Stimulated activated CD4-positive, alpha-beta T cell treated with anti-CD3 and anti-CD28 coated beads, TNF-alpha, amount 100 ng/mL, for 24 hours (primary cell): Measurements from ENCODE around the gene PRAMEF12.
"Not testable (repeated sequence)": the region's sequence is repeated elsewhere in the genome, so short reads cannot be mapped to it uniquely, and the experiment has no call there.

Source experiments
- DNase-seq, 3 experiments: peaks; one replicate each; pipeline ENCODE4 v3.0.0-alpha.2; 2020; ENCODE audit warnings: low read depth in 3 of 3

PRAMEF12 gene

GRCh38 chr1:12771186-12771585 is 2.4 kb upstream of the PRAMEF12 start:
- DNase-seq: no peak

- DNase-seq: no peak
Measured at GRCh38 chr1:12772520-12772919, 1.0 kb upstream of the PRAMEF12 start.

- no peak for DNase-seq
Measured at GRCh38 chr1:12774801-12775345, 1.3 kb downstream of the PRAMEF12 start.

GRCh38 chr1:12775443-12775842 is 1.9 kb downstream of the PRAMEF12 start:
- no peak for DNase-seq

- no peak for DNase-seq
Measured at GRCh38 chr1:12776801-12777557, 3.4 kb downstream of the PRAMEF12 start.

- DNase-seq: no peak
Measured at GRCh38 chr1:12778061-12778460, 4.5 kb downstream of the PRAMEF12 start.

GRCh38 chr1:12778907-12779306 is 5.4 kb downstream of the PRAMEF12 start:
- DNase-seq: no peak

- DNase-seq: not testable (repeated sequence)
Measured at GRCh38 chr1:12781488-12781887, 8.0 kb downstream of the PRAMEF12 start.

- DNase-seq: not testable (repeated sequence)
Measured at GRCh38 chr1:12783783-12784182, 10.2 kb downstream of the PRAMEF12 start.

GRCh38 chr1:12784729-12785128 is 11.2 kb downstream of the PRAMEF12 start:
- DNase-seq: not testable (repeated sequence)

GRCh38 chr1:12791097-12791496 is 17.6 kb downstream of the PRAMEF12 start, which contains the start of gene PRAMEF1:
PRAMEF1 (plus strand) TSS chr1:12791397; CDS start chr1:12793228, 1,831 bp downstream.
- DNase-seq: not testable (repeated sequence)

GRCh38 chr1:12798911-12799310 is 25.4 kb downstream of the PRAMEF12 start:
- DNase-seq: no peak

- no peak for DNase-seq
Measured at GRCh38 chr1:12799730-12800129, 26.2 kb downstream of the PRAMEF12 start.

- no peak for DNase-seq
Measured at GRCh38 chr1:12809933-12810332, 36.4 kb downstream of the PRAMEF12 start.

- DNase-seq: no peak
Measured at GRCh38 chr1:12810691-12811408, 37.3 kb downstream of the PRAMEF12 start.

- DNase-seq: no peak
Measured at GRCh38 chr1:12811409-12811784, 37.9 kb downstream of the PRAMEF12 start.

GRCh38 chr1:12819061-12819460 is 45.5 kb downstream of the PRAMEF12 start:
- DNase-seq: not testable (repeated sequence)
